HEK293 (cell line): ENCODE measurements around the gene WASL.

Experiments used
- CTCF ChIA-PET: fragments of 350-600 bp; formaldehyde crosslinking; extraction: SDS; loops from one replicate; lab custom pipeline; 2021; ENCODE audit warnings: antibody characterized with exemption; lab: Yijun Ruan, JAX
- POLR2A ChIA-PET: fragments of 300-600 bp; formaldehyde crosslinking; extraction: SDS; loops from one replicate; lab custom pipeline; 2020; ENCODE audit warnings: antibody characterized with exemption, inconsistent platforms; lab: Yijun Ruan, JAX
- H3K27ac ChIP-seq: fragments of 200-500 bp; sonication (Bioruptor generic); 2 replicates; pipeline ENCODE4 v1.5.1; 2014; ENCODE audit warnings: low read depth, low read length, control low read depth, inconsistent platforms; ENCODE audit errors: extremely low read depth
- H3K36me3 ChIP-seq, 2 experiments: fragments of 200-500 bp in 1 of 2; sonication (Bioruptor generic) in 1 of 2; 1 replicate in 1 of 2; 2 replicates in 1 of 2; pipeline ENCODE4 v1.5.1; 2014 to 2017; ENCODE audit warnings: inconsistent platforms in 2 of 2, low read length in 2 of 2; ENCODE audit not compliant: control insufficient read depth in 2 of 2, insufficient read depth in 1 of 2
- H3K4me1 ChIP-seq: fragments of 200-500 bp; sonication (Bioruptor generic); 2 replicates; pipeline ENCODE4 v1.5.1; 2014; ENCODE audit warnings: mild to moderate bottlenecking, low read length, inconsistent platforms; ENCODE audit not compliant: control insufficient read depth, insufficient read depth
- H3K4me3 ChIP-seq: 2 replicates; pipeline ENCODE4 v1.5.1; 2011; ENCODE audit warnings: low read depth, mild to moderate bottlenecking, control low read depth, low read length, moderate library complexity
- H3K9me3 ChIP-seq: fragments of 200-500 bp; sonication (Bioruptor generic); 2 replicates; pipeline ENCODE4 v1.5.1; 2014; ENCODE audit warnings: low read depth, low read length, inconsistent platforms; ENCODE audit not compliant: control insufficient read depth, insufficient read depth
- GLIS1 ChIP-seq: fragments of 450-650 bp; formaldehyde crosslinking; IDR thresholded peaks from 2 replicates; pipeline ENCODE4 v1.5.1; 2016; ENCODE audit warnings: missing biosample characterization, missing genetic modification characterization
- SP3 ChIP-seq: fragments of 450-650 bp; formaldehyde crosslinking; IDR thresholded peaks from 2 replicates; pipeline ENCODE4 v1.5.1; 2016; ENCODE audit warnings: missing biosample characterization, missing genetic modification characterization
- TRIM28 ChIP-seq: IDR thresholded peaks from 2 replicates; pipeline ENCODE4 v1.6.1; 2011; ENCODE audit warnings: low read length, control low read depth, borderline replicate concordance
- ZBTB48 ChIP-seq: fragments of 450-650 bp; formaldehyde crosslinking; IDR thresholded peaks from 2 replicates; pipeline ENCODE4 v1.5.1; 2016; ENCODE audit warnings: missing biosample characterization, missing genetic modification characterization
- ZFHX2 ChIP-seq: fragments of 450-650 bp; formaldehyde crosslinking; conservative IDR thresholded peaks from 2 replicates; pipeline ENCODE4 v1.5.1; 2016; ENCODE audit warnings: missing biosample characterization, missing genetic modification characterization
- ZNF140 ChIP-seq: fragments of 450-650 bp; formaldehyde crosslinking; IDR thresholded peaks from 2 replicates; pipeline ENCODE4 v1.5.1; 2016; ENCODE audit warnings: missing biosample characterization, missing genetic modification characterization
- ZNF211 ChIP-seq: fragments of 450-650 bp; formaldehyde crosslinking; IDR thresholded peaks from 2 replicates; pipeline ENCODE4 v1.5.1; 2016; ENCODE audit warnings: low read depth, missing biosample characterization, missing genetic modification characterization
- ZNF239 ChIP-seq: fragments of 450-650 bp; formaldehyde crosslinking; IDR thresholded peaks from 2 replicates; pipeline ENCODE4 v1.5.1; 2016; ENCODE audit warnings: missing biosample characterization, missing genetic modification characterization
- ZNF248 ChIP-seq: fragments of 450-650 bp; formaldehyde crosslinking; IDR thresholded peaks from 2 replicates; pipeline ENCODE4 v1.5.1; 2017; ENCODE audit warnings: missing biosample characterization, missing genetic modification characterization
- ZNF266 ChIP-seq: fragments of 450-650 bp; formaldehyde crosslinking; IDR thresholded peaks from 2 replicates; pipeline ENCODE4 v1.5.1; 2016; ENCODE audit warnings: missing biosample characterization, missing genetic modification characterization, low read depth
- ZNF292 ChIP-seq: fragments of 450-650 bp; formaldehyde crosslinking; IDR thresholded peaks from 2 replicates; pipeline ENCODE4 v1.5.1; 2016; ENCODE audit warnings: low read depth, missing biosample characterization, missing genetic modification characterization, borderline replicate concordance
- ZNF391 ChIP-seq: fragments of 450-650 bp; formaldehyde crosslinking; IDR thresholded peaks from 2 replicates; pipeline ENCODE4 v1.5.1; 2016; ENCODE audit warnings: low read depth, missing biosample characterization, missing genetic modification characterization, borderline replicate concordance
- ZNF510 ChIP-seq: fragments of 450-650 bp; formaldehyde crosslinking; IDR thresholded peaks from 2 replicates; pipeline ENCODE4 v1.5.1; 2018; ENCODE audit warnings: mild to moderate bottlenecking, missing genetic modification characterization, missing biosample characterization; ENCODE audit not compliant: insufficient replicate concordance
- ZNF558 ChIP-seq: fragments of 450-650 bp; formaldehyde crosslinking; IDR thresholded peaks from 2 replicates; pipeline ENCODE4 v1.5.1; 2016; ENCODE audit warnings: missing biosample characterization, missing genetic modification characterization
- ZNF560 ChIP-seq: fragments of 450-650 bp; formaldehyde crosslinking; IDR thresholded peaks from 2 replicates; pipeline ENCODE4 v1.5.1; 2017; ENCODE audit warnings: missing biosample characterization, missing genetic modification characterization, borderline replicate concordance
- ZNF621 ChIP-seq: fragments of 450-650 bp; formaldehyde crosslinking; IDR thresholded peaks from 2 replicates; pipeline ENCODE4 v1.5.1; 2017; ENCODE audit warnings: missing biosample characterization, missing genetic modification characterization
- ZNF701 ChIP-seq: fragments of 450-650 bp; formaldehyde crosslinking; IDR thresholded peaks from 2 replicates; pipeline ENCODE4 v1.5.1; 2016; ENCODE audit warnings: missing biosample characterization, missing genetic modification characterization
- ZNF768 ChIP-seq: fragments of 450-650 bp; formaldehyde crosslinking; IDR thresholded peaks from 2 replicates; pipeline ENCODE4 v1.5.1; 2018; ENCODE audit warnings: missing biosample characterization, mild to moderate bottlenecking, missing genetic modification characterization
- ZNF791 ChIP-seq: fragments of 450-650 bp; formaldehyde crosslinking; IDR thresholded peaks from 2 replicates; pipeline ENCODE4 v1.5.1; 2016; ENCODE audit warnings: missing biosample characterization, missing genetic modification characterization
- ZSCAN23 ChIP-seq: fragments of 450-650 bp; formaldehyde crosslinking; IDR thresholded peaks from 2 replicates; pipeline ENCODE4 v1.5.1; 2016; ENCODE audit warnings: missing biosample characterization, missing genetic modification characterization
- ZXDB ChIP-seq: fragments of 450-650 bp; formaldehyde crosslinking; IDR thresholded peaks from 2 replicates; pipeline ENCODE4 v1.5.1; 2016; ENCODE audit warnings: missing biosample characterization, missing genetic modification characterization
- TF ChIP-seq, protein P1 (sequence below): fragments of 450-650 bp; formaldehyde crosslinking; IDR thresholded peaks from 2 replicates; pipeline ENCODE4 v1.5.1; 2016; ENCODE audit warnings: missing biosample characterization, missing genetic modification characterization
- TF ChIP-seq, protein P2 (sequence below): fragments of 450-650 bp; formaldehyde crosslinking; IDR thresholded peaks from 2 replicates; pipeline ENCODE4 v1.5.1; 2017; ENCODE audit warnings: missing biosample characterization, mild to moderate bottlenecking, missing genetic modification characterization, moderate library complexity
- TF ChIP-seq, protein P3 (sequence below): fragments of 450-650 bp; formaldehyde crosslinking; IDR thresholded peaks from 2 replicates; pipeline ENCODE4 v1.5.1; 2017; ENCODE audit warnings: missing biosample characterization, missing genetic modification characterization
- TF ChIP-seq, protein P4 (sequence below): fragments of 450-650 bp; formaldehyde crosslinking; IDR thresholded peaks from 2 replicates; pipeline ENCODE4 v1.5.1; 2016; ENCODE audit warnings: missing biosample characterization, missing genetic modification characterization
- TF ChIP-seq, protein P5 (sequence below): fragments of 450-650 bp; formaldehyde crosslinking; IDR thresholded peaks from 2 replicates; pipeline ENCODE4 v1.5.1; 2016; ENCODE audit warnings: missing biosample characterization, missing genetic modification characterization, low read depth

WASL gene

DNA sequence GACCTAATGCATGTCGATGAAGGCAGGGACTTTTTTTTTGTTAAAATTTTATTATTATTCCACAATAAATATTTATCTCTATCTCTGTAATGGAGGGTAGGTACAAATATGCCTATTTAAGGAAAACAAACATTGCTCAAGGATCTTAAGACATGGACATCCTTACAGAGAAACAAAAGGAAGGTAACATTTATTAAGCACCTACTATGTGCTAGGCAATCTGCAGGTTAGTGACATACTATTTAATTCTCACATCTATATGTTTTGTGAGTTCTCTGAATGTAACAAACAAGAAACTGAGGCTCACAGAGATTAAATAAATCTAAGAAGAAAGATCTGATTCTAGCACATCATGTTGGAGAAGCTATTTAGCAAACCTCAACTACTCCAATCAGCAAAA lies 61.1 kb downstream of the WASL start:
- H3K9me3 ChIP-seq, result no peaks in the 10 kb centered on the region
- H3K27ac ChIP-seq, result no peak overlapping the region
- ChIA-PET POLR2A (no interaction called here), CTCF (interaction anchor here (0.6 kb wide), 1 partner anchor 48 kb away, joined by 3 read pairs; no protein-coding TSS in a partner anchor)
- H3K4me1 ChIP-seq, result no peaks in the 10 kb centered on the region
- H3K36me3 ChIP-seq, result peaks cover 18 to 37% of the 10 kb centered on the region in 2 experiments
- H3K4me3 ChIP-seq, result no peak overlapping the region
- no peak for TF ChIP-seq TRIM28
- TF ChIP-seq, protein P1, sequence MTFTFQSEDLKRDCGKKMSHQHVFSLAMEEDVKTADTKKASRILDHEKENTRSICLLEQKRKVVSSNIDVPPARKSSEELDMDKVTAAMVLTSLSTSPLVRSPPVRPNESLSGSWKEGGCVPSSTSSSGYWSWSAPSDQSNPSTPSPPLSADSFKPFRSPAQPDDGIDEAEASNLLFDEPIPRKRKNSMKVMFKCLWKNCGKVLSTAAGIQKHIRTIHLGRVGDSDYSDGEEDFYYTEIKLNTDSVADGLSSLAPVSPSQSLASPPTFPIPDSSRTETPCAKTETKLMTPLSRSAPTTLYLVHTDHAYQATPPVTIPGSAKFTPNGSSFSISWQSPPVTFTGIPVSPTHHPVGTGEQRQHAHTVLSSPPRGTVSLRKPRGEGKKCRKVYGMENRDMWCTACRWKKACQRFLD (tag by site-specific recombination), result no peak
- TF ChIP-seq, protein P2, sequence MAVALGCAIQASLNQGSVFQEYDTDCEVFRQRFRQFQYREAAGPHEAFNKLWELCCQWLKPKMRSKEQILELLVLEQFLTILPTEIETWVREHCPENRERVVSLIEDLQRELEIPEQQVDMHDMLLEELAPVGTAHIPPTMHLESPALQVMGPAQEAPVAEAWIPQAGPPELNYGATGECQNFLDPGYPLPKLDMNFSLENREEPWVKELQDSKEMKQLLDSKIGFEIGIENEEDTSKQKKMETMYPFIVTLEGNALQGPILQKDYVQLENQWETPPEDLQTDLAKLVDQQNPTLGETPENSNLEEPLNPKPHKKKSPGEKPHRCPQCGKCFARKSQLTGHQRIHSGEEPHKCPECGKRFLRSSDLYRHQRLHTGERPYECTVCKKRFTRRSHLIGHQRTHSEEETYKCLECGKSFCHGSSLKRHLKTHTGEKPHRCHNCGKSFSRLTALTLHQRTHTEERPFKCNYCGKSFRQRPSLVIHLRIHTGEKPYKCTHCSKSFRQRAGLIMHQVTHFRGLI (tag by site-specific recombination), result no peak
- no peak for TF ChIP-seq ZNF266
- no peak for TF ChIP-seq ZNF560 (tag by site-specific recombination)
- TF ChIP-seq, protein P3, sequence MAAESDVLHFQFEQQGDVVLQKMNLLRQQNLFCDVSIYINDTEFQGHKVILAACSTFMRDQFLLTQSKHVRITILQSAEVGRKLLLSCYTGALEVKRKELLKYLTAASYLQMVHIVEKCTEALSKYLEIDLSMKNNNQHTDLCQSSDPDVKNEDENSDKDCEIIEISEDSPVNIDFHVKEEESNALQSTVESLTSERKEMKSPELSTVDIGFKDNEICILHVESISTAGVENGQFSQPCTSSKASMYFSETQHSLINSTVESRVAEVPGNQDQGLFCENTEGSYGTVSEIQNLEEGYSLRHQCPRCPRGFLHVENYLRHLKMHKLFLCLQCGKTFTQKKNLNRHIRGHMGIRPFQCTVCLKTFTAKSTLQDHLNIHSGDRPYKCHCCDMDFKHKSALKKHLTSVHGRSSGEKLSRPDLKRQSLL (tag by site-specific recombination), result no peak
- TF ChIP-seq ZNF558 (tag by site-specific recombination), result no peak
- TF ChIP-seq ZFHX2 (tag by site-specific recombination), result no peak
- no peak for TF ChIP-seq ZNF211 (tag by site-specific recombination)
- no peak for TF ChIP-seq ZSCAN23
- TF ChIP-seq ZNF248 (tag by site-specific recombination), result no peak
- no peak for TF ChIP-seq ZNF791 (tag by site-specific recombination)
- TF ChIP-seq ZNF140 (tag by site-specific recombination), result no peak

DNA sequence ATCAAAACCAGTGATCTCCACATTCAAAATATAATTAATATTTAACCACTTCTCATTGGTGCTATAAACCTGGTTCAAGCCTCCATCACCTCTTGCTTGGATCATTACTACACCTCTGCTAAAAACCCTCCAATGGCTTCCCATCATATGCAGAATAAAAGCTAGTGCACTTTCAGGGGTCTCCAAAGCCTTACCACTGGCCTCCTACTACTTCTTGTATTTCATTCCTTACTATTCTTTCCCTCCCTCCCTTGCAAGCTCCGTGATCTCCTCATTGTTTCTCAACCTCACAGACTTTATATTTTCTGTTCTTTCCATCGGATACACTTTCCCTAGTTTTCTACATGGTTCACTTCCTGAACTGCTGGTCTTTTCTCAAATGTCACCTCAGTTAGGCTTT lies 61.6 kb downstream of the WASL start:
- H3K9me3 ChIP-seq, result no peaks in the 10 kb centered on the region
- CTCF ChIA-PET, result interaction anchor here (0.6 kb wide), 2 partner anchors 48 to 56 kb away, joined by 3 to 4 read pairs; no protein-coding TSS in a partner anchor
- H3K36me3 ChIP-seq, result peaks cover 14 to 32% of the 10 kb centered on the region in 2 experiments
- POLR2A ChIA-PET, result no interaction called here
- H3K4me3 ChIP-seq, result no peak overlapping the region
- TF ChIP-seq, protein P3 (tag by site-specific recombination), result no peak
- TF ChIP-seq, protein P4, sequence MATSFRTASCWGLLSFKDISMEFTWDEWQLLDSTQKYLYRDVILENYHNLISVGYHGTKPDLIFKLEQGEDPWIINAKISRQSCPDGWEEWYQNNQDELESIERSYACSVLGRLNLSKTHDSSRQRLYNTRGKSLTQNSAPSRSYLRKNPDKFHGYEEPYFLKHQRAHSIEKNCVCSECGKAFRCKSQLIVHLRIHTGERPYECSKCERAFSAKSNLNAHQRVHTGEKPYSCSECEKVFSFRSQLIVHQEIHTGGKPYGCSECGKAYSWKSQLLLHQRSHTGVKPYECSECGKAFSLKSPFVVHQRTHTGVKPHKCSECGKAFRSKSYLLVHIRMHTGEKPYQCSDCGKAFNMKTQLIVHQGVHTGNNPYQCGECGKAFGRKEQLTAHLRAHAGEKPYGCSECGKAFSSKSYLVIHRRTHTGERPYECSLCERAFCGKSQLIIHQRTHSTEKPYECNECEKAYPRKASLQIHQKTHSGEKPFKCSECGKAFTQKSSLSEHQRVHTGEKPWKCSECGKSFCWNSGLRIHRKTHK (tag by site-specific recombination), result no peak
- no peak for TF ChIP-seq ZNF510
- no peak for TF ChIP-seq ZNF621 (tag by site-specific recombination)
- TF ChIP-seq ZNF239 (tag by site-specific recombination), result no peak
- TF ChIP-seq ZNF791 (tag by site-specific recombination), result no peak
- TF ChIP-seq ZNF391, result no peak
- no peak for TF ChIP-seq GLIS1 (tag by site-specific recombination)
- no peak for TF ChIP-seq ZNF768 (tag by site-specific recombination)
- no peak for TF ChIP-seq ZBTB48 (tag by site-specific recombination)
- no peak for TF ChIP-seq ZXDB (tag by site-specific recombination)
- TF ChIP-seq ZNF701, result no peak
- TF ChIP-seq, protein P5, sequence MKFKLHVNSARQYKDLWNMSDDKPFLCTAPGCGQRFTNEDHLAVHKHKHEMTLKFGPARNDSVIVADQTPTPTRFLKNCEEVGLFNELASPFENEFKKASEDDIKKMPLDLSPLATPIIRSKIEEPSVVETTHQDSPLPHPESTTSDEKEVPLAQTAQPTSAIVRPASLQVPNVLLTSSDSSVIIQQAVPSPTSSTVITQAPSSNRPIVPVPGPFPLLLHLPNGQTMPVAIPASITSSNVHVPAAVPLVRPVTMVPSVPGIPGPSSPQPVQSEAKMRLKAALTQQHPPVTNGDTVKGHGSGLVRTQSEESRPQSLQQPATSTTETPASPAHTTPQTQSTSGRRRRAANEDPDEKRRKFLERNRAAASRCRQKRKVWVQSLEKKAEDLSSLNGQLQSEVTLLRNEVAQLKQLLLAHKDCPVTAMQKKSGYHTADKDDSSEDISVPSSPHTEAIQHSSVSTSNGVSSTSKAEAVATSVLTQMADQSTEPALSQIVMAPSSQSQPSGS (tag by site-specific recombination), result no peak
- no peak for TF ChIP-seq SP3 (tag by site-specific recombination)
- no peak for TF ChIP-seq ZNF292 (tag by site-specific recombination)
- H3K4me1 ChIP-seq, result no peaks in the 10 kb centered on the region
- H3K27ac ChIP-seq, result no peak overlapping the region
